Neural progenitor cell (in vitro differentiated cells): Measurements from ENCODE around the gene ACP5. TPM values are rescaled to one million over a fixed set of nuclear protein-coding genes. Genes with fewer than 3 reads are reported as not detected.
"Not testable (repeated sequence)": the region's sequence is repeated elsewhere in the genome, so short reads cannot be mapped to it uniquely, and the experiment has no call there.

Experiments used
- DNase-seq: peaks from one replicate; pipeline ENCODE4 v3.0.0-alpha.2; 2016; ENCODE audit warnings: low spot score
- H2AFZ ChIP-seq: fragments of 200-600 bp; sonication (generic); replicated peaks from 2 replicates; pipeline ENCODE4 v1.6.1; 2016; ENCODE audit warnings: antibody characterized with exemption
- H3F3A ChIP-seq: fragments of 200-600 bp; sonication (generic); 2 replicates; pipeline ENCODE4 v1.6.1; 2016; ENCODE audit warnings: antibody characterized with exemption, low read depth
- H3K27ac ChIP-seq: fragments of 200-600 bp; sonication (generic); 2 replicates; pipeline ENCODE4 v1.5.1; 2016; ENCODE audit warnings: mild to moderate bottlenecking
- H3K27me3 ChIP-seq: fragments of 200-600 bp; sonication (generic); 2 replicates; pipeline ENCODE4 v1.6.1; 2016; ENCODE audit warnings: mild to moderate bottlenecking, moderate library complexity
- H3K36me3 ChIP-seq: fragments of 200-600 bp; sonication (generic); 2 replicates; pipeline ENCODE4 v1.5.1; 2016
- H3K4me1 ChIP-seq: fragments of 200-600 bp; sonication (generic); 2 replicates; pipeline ENCODE4 v1.6.1; 2016; ENCODE audit warnings: mixed run types
- H3K4me2 ChIP-seq: fragments of 200-600 bp; sonication (generic); 2 replicates; pipeline ENCODE4 v1.6.1; 2016
- H3K4me3 ChIP-seq: fragments of 200-600 bp; sonication (generic); 2 replicates; pipeline ENCODE4 v1.5.1; 2016
- H3K79me2 ChIP-seq: fragments of 200-600 bp; sonication (generic); 2 replicates; pipeline ENCODE4 v1.6.1; 2016; ENCODE audit warnings: low read depth
- H3K9ac ChIP-seq: fragments of 200-600 bp; sonication (generic); 2 replicates; pipeline ENCODE4 v1.6.1; 2016
- H3K9me3 ChIP-seq: fragments of 200-600 bp; sonication (generic); 2 replicates; pipeline ENCODE4 v1.5.1; 2016; ENCODE audit warnings: low read depth
- H4K20me1 ChIP-seq: fragments of 200-600 bp; sonication (generic); 2 replicates; pipeline ENCODE4 v1.6.1; 2016; ENCODE audit warnings: low read depth
- H3K27ac Mint-ChIP-seq: 3 replicates; pipeline ENCODE4 v1.8.0; 2021; ENCODE audit warnings: mixed read lengths
- H3K27me3 Mint-ChIP-seq: 2 replicates; pipeline ENCODE4 v1.8.0; 2022; ENCODE audit warnings: low read depth, mild to moderate bottlenecking, inconsistent platforms, moderate library complexity, mixed read lengths; ENCODE audit not compliant: insufficient read depth
- H3K36me3 Mint-ChIP-seq: 3 replicates; pipeline ENCODE4 v1.8.0; 2021; ENCODE audit warnings: mixed read lengths
- H3K4me1 Mint-ChIP-seq: 3 replicates; pipeline ENCODE4 v1.8.0; 2021; ENCODE audit warnings: mixed read lengths
- H3K4me3 Mint-ChIP-seq: 3 replicates; pipeline ENCODE4 v1.8.0; 2021; ENCODE audit warnings: mild to moderate bottlenecking, moderate library complexity, mixed read lengths
- H3K9me3 Mint-ChIP-seq: 3 replicates; pipeline ENCODE4 v1.8.0; 2020; ENCODE audit warnings: mixed read lengths
- EZH2 ChIP-seq: fragments of 200-600 bp; sonication (generic); IDR thresholded peaks from 2 replicates; pipeline ENCODE4 v1.6.1; 2017; ENCODE audit warnings: antibody characterized with exemption, mild to moderate bottlenecking, moderate library complexity
- EZH2phosphoT487 ChIP-seq: fragments of 200-600 bp; sonication (generic); IDR thresholded peaks from 2 replicates; pipeline ENCODE4 v1.6.1; 2017; ENCODE audit warnings: antibody characterized with exemption
- total RNA-seq: library from RNA; depleted of rRNA; stranded (reverse); fragments of >200 nt; gene quantifications from 2 replicates; pipeline ENCODE4 v1.2.3, GENCODE V29; 2015; ENCODE audit warnings: low replicate concordance
- TF ChIP-seq, protein P1 (sequence below): fragments of 200-600 bp; sonication (generic); IDR thresholded peaks from 2 replicates; pipeline ENCODE4 v1.5.1; 2017; ENCODE audit warnings: antibody characterized with exemption, mild to moderate bottlenecking

ACP5 gene
- total RNA-seq, 1 donor from 2014 or later = 0.11 TPM

DNA sequence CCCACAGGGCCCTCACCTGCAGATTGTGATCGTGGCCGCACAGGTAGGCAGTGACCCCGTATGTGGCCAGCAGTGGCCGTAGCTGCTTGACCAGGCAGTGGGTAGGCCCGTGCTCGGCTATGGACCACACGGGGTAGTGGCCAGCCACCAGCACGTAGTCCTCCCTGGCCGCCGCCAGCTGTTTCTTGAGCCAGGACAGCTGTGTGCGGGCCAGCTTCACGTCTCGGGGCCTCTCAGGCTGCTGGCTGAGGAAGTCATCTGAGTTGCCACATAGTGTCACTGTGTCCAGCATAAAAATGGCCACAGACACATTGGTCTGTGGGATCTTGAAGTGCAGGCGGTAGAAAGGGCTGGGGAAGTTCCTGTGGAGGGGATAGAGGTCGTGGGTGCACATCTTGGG, 1.2 kb downstream of the ACP5 start:
- H2AFZ ChIP-seq = no peak overlapping the region
- H3K36me3 Mint-ChIP-seq = no peaks in the 10 kb centered on the region
- no peaks in the 10 kb centered on the region for H3F3A ChIP-seq

DNA sequence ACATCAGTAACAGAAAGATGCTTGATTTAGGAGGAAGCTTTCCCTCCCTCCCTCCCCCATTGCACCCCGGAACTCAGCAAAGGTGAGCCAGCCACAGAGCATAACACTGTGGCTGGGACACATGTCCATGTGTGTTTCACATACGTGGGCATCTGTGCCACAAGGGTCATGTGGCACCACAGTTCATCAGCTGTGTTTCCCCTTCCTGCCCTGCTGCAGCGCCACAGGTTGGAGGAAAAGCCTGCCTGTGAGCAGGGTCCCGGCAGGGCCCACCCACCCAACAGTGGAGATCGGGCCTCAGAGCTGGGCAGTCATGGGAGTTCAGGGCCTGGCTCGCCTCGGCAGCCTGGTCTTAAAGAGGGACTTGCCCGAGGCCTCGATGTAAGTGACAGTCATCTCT, 2.8 kb downstream of the ACP5 start:
- H3K4me2 ChIP-seq = no peak overlapping the region
- no peak overlapping the region for H3K9ac ChIP-seq
- TF ChIP-seq, protein P1, sequence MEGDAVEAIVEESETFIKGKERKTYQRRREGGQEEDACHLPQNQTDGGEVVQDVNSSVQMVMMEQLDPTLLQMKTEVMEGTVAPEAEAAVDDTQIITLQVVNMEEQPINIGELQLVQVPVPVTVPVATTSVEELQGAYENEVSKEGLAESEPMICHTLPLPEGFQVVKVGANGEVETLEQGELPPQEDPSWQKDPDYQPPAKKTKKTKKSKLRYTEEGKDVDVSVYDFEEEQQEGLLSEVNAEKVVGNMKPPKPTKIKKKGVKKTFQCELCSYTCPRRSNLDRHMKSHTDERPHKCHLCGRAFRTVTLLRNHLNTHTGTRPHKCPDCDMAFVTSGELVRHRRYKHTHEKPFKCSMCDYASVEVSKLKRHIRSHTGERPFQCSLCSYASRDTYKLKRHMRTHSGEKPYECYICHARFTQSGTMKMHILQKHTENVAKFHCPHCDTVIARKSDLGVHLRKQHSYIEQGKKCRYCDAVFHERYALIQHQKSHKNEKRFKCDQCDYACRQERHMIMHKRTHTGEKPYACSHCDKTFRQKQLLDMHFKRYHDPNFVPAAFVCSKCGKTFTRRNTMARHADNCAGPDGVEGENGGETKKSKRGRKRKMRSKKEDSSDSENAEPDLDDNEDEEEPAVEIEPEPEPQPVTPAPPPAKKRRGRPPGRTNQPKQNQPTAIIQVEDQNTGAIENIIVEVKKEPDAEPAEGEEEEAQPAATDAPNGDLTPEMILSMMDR = no peak
- TF ChIP-seq EZH2phosphoT487 (no peak), EZH2 (no peak)
- H3K36me3 ChIP-seq = no peaks in the 10 kb centered on the region
- no peaks in the 10 kb centered on the region for H3K9me3 ChIP-seq
- no peak overlapping the region for H3K4me3 Mint-ChIP-seq
- no peak for DNase-seq
- H3K79me2 ChIP-seq = no peaks in the 10 kb centered on the region
- no peak overlapping the region for H3K4me3 ChIP-seq
- peaks cover 8% of the 10 kb centered on the region for H3K27me3 Mint-ChIP-seq
- peaks cover 6% of the 10 kb centered on the region for H3K4me1 Mint-ChIP-seq
- H3K9me3 Mint-ChIP-seq = no peaks in the 10 kb centered on the region
- no peaks in the 10 kb centered on the region for H3K36me3 Mint-ChIP-seq
- H2AFZ ChIP-seq = no peak overlapping the region
- no peak overlapping the region for H3K27ac Mint-ChIP-seq
- no peaks in the 10 kb centered on the region for H3K4me1 ChIP-seq
- no peaks in the 10 kb centered on the region for H3F3A ChIP-seq
- H3K27me3 ChIP-seq = peaks cover 18% of the 10 kb centered on the region
- no peaks in the 10 kb centered on the region for H4K20me1 ChIP-seq
- H3K27ac ChIP-seq = no peak overlapping the region

More for the DNA sequence above, 1.2 kb downstream of the ACP5 start:
- H3K9ac ChIP-seq = no peak overlapping the region
- H4K20me1 ChIP-seq = no peaks in the 10 kb centered on the region
- peaks cover 18% of the 10 kb centered on the region for H3K27me3 ChIP-seq
- Mint-ChIP-seq H3K4me3 (no peak overlapping the region), H3K4me1 (peaks cover 6% of the 10 kb centered on the region), H3K27ac (no peak overlapping the region), H3K27me3 (peaks cover 6% of the 10 kb centered on the region), H3K9me3 (no peaks in the 10 kb centered on the region)
- no peak overlapping the region for H3K4me2 ChIP-seq
- H3K4me1 ChIP-seq = no peaks in the 10 kb centered on the region
- TF ChIP-seq EZH2phosphoT487 (no peak), EZH2 (no peak)
- TF ChIP-seq, protein P1 = no peak
- no peaks in the 10 kb centered on the region for H3K36me3 ChIP-seq
- no peaks in the 10 kb centered on the region for H3K9me3 ChIP-seq
- no peaks in the 10 kb centered on the region for H3K79me2 ChIP-seq
- no peak for DNase-seq
- H3K27ac ChIP-seq = no peak overlapping the region
- H3K4me3 ChIP-seq = no peak overlapping the region

GRCh38 chr19:11573763-11574162, 3.7 kb downstream of the ACP5 start:
- not testable (repeated sequence) for H3K79me2 ChIP-seq, H3K27ac ChIP-seq, H2AFZ ChIP-seq, H3K9ac ChIP-seq, H3K27ac Mint-ChIP-seq, H3K9me3 Mint-ChIP-seq, H3K4me3 Mint-ChIP-seq, H3K4me1 ChIP-seq, H3K27me3 ChIP-seq, H3K4me3 ChIP-seq, H3K4me2 ChIP-seq, H3K36me3 ChIP-seq, H3K9me3 ChIP-seq, H4K20me1 ChIP-seq, H3K27me3 Mint-ChIP-seq, H3F3A ChIP-seq, H3K4me1 Mint-ChIP-seq, H3K36me3 Mint-ChIP-seq, DNase-seq

DNA sequence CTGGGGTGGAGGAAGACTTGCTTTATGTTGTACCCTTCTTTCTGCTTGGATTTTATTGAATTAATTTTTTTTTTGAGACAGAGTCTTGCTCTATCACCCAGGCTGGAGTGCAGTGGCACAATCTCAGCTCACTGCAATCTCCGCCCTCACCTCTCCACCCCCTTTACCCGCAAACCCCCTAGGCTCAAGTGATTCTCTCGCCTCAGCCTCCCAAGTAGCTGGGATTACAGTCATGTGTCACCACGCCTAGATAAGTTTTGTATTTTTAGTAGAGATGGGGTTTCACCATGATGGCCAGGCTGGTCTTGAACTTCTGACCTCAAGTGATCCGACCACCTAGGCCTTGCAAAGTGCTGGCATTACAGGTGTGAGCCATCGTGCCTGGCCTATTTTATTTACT, 4.1 kb downstream of the ACP5 start:
- H3K79me2 ChIP-seq, H3K4me1 ChIP-seq, H3K4me1 Mint-ChIP-seq, H3K36me3 Mint-ChIP-seq, H3K27me3 Mint-ChIP-seq, H3K4me3 ChIP-seq, H3F3A ChIP-seq, H3K9me3 Mint-ChIP-seq, H3K27ac Mint-ChIP-seq, H3K36me3 ChIP-seq, H3K4me3 Mint-ChIP-seq, H3K27me3 ChIP-seq, H3K9me3 ChIP-seq, H3K27ac ChIP-seq, H3K9ac ChIP-seq, H4K20me1 ChIP-seq, H2AFZ ChIP-seq, DNase-seq, H3K4me2 ChIP-seq: not testable (repeated sequence)
